Vagina (tissue), 2 donors: ENCODE measurements around the gene SCGB2B2.

ENCODE experiments used
- POLR2A ChIP-seq, 2 donors: fragments of 450-650 bp; IDR thresholded peaks; one replicate each; pipeline ENCODE4 v1.6.1; 2017; ENCODE audit warnings: antibody characterized with exemption in 2 of 2, mild to moderate bottlenecking in 2 of 2, moderate library complexity in 2 of 2
- POLR2AphosphoS5 ChIP-seq, 2 donors: sonication (generic); formaldehyde crosslinking; IDR thresholded peaks; one replicate each; pipeline ENCODE4 v1.9.0; 2017; ENCODE audit warnings: antibody characterized with exemption in 2 of 2, mild to moderate bottlenecking in 2 of 2, low read depth in 1 of 2; ENCODE audit not compliant: insufficient read depth in 1 of 2
- TF ChIP-seq, protein P1 (sequence below), 3 experiments: fragments of 450-650 bp in 2 of 3; fragments of 200-600 bp in 1 of 3; sonication (generic) in 1 of 3; IDR thresholded peaks; one replicate each; pipeline ENCODE4 v1.5.1; 2017 to 2019; ENCODE audit warnings: antibody characterized with exemption in 3 of 3, mild to moderate bottlenecking in 2 of 3, moderate library complexity in 2 of 3

DNA sequence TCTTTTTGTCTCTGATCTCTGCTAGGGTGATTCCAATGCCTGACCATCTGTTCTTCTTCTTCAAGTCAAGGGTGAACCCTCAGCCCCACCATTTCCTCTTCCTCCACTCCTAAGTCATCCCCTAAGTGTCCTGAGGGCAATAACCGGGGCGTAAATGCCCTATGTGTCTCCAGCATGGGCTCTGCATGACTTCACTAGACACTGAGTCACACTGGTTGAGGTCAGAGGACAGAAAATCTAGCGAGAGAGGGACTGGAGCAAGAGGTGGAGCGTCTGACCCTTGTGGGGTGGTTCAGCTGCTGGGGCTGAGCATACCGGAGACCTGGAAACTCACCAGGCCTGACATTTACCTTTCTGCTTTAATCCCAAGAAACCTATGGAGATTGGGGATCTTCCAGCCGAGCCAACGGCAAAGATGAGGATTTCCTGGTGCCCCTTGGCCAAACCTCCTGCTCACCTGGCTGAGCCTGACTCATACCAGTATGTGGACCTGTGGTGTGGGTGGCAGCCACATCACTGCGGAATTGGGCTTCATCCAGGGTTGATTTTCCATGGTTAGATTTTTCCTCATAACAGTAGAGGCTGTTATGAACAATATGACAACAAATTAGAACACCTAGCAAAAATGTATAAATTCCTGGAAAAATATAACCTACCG, 26.9 kb downstream of the SCGB2B2 start:
- TF ChIP-seq POLR2A (IDR thresholded peaks at IDR 0.05): no peak
- TF ChIP-seq, protein P1, sequence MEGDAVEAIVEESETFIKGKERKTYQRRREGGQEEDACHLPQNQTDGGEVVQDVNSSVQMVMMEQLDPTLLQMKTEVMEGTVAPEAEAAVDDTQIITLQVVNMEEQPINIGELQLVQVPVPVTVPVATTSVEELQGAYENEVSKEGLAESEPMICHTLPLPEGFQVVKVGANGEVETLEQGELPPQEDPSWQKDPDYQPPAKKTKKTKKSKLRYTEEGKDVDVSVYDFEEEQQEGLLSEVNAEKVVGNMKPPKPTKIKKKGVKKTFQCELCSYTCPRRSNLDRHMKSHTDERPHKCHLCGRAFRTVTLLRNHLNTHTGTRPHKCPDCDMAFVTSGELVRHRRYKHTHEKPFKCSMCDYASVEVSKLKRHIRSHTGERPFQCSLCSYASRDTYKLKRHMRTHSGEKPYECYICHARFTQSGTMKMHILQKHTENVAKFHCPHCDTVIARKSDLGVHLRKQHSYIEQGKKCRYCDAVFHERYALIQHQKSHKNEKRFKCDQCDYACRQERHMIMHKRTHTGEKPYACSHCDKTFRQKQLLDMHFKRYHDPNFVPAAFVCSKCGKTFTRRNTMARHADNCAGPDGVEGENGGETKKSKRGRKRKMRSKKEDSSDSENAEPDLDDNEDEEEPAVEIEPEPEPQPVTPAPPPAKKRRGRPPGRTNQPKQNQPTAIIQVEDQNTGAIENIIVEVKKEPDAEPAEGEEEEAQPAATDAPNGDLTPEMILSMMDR (IDR thresholded peaks at IDR 0.05): no peak
- TF ChIP-seq POLR2AphosphoS5 (IDR thresholded peaks at IDR 0.05; ENCODE audit: insufficient read depth in 1 of 2, low read depth in 1 of 2): no peak
